HG03460 (cell line): ENCODE measurements around the gene CLNK.
"Not testable (repeated sequence)": the region's sequence is repeated elsewhere in the genome, so short reads cannot be mapped to it uniquely, and the experiment has no call there.

ENCODE experiments used
- ATAC-seq: cut with Tn5 transposase; IDR thresholded peaks from one replicate; pipeline ENCODE4 v1.9.1; 2021; ENCODE audit not compliant: unreplicated experiment

CLNK gene

DNA sequence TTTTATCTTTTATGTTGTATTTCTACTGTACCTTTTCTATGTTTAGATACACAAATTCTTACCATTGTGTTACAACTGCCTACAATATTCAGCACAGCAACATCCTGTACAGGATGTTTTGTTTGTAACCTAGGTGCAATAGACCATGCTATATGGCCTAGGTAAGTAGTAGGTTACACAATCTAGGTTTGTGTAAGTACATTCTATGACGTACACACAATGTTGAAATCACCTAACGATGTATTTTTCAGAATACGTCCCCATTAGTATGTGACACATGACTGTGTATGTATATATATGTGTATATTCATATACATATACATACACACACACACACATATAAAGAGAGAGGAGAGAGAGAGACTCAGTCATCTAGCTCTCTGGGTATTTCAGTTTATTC, 103.5 kb downstream of the CLNK start:
- ATAC-seq = no peak

DNA sequence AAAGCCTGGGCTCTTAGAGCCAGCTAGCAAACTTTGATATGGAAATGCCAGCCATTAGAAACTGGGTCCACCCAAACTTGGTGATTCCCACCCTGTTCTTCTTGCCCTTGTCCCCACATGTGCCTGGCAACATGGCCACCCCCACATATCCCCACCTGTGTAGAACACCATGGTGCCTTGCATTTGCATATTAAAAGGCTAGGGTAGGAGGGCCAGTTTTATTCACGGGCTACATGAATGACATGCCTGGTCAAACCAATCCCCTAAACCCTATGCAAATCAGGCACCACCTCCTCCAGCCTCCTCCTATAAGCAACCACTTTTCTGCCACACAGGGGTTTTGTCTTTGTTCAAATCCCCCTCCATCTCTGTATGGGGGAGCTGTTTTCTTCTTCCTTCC, 104.9 kb downstream of the CLNK start:
- ATAC-seq = no peak

DNA sequence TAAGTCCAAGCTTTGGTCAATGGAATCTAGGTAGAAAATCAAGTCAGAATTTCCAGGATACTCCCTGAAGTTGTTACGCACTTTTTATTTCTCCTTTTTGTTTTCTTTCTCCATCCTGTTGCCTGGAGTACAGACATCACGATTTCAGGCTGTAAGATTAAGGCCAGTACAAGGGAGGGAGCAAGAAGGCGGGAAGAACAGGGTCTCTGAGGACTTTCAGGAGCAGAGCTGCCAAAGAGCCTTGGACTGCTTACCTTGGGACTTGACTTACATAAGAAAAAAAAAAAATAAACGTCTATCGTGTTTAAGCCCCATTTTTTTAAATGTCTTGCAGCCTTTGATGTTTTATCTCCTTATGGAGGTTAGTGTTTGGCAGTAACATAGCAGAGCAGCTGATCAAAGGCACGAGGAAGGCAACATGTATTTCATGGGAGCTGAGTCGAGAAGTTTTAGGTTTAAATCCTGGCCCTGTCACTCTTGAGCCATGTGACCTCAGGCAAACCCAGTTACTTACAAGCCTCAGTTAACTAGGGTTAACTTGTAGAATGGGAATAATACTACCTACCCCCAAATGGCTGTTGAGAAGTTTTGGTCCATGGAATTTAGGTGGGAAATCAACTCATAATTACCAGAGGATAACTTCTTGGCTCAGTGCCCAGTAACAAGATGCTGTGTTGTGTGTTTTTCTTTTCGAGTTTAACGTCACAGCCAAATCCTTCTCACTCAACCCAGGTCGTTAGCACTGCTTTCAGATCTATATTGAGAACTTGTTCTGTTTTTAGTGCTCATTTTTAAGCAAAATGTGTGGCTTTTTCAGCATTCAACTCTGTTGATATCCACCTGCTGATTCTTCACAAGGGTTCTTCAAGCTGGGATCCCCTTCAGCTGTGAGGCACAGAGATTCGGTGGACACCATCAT, 106.8 kb downstream of the CLNK start:
- ATAC-seq = no peak

DNA sequence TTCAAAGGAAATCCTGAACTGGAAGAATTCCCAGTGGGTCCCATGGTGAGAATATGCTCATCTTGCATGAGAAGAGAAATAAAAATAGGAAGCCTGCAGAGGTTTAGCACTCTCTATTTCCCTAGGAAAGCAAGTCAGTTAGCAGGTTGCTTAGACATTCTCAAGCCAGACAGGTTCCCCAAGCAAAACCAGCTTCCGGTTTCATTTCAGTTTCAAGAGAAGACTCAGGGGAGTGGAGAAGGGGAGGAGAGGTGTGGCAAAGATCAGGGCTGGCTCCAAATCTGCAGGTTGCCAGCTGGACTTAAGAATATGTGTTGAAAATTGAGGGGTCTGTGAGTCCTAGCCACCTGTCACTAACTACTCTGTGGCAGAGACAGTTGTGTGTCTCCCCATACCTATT, 107.5 kb downstream of the CLNK start:
- peak; percentile 80 for ATAC-seq

DNA sequence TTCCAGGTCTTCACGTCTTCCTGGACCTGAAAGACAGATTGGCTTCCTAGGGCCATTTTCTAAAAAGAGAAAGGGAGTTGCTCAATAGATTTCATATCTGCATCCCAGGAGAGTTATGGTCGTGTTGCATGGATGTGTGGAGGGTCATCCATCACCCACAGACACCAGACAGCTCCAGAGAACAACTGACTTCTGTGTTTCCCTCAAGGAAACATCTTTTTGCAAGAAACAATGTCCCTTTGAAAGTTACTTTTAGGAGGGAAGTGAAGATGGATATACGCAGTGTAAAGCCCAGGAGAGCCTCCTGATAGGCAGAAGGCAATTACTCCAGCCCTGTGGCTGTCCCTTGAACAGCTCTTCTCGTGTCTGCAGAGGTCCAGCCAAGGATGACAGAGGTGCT, 108.3 kb downstream of the CLNK start:
- no peak for ATAC-seq

DNA sequence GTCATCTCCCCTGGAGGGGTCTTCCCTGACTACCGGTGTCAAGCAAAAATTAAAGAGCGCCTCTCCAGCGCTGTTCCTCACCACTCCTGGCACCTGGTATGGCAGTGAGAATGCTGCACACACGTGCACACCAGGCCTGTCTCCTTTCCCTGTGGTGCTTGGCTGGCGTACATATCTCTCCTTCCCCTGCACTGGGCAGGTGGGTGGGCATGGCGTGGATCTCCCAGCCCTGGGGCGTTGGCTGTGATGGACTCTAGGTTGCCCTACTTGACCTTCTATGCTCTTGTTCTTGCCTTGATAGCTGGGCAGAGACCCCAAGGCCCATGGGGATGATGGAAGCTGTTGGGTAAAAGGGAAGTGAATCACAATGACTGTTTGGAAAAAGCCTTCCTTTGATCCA, 109.2 kb downstream of the CLNK start:
- no peak for ATAC-seq

DNA sequence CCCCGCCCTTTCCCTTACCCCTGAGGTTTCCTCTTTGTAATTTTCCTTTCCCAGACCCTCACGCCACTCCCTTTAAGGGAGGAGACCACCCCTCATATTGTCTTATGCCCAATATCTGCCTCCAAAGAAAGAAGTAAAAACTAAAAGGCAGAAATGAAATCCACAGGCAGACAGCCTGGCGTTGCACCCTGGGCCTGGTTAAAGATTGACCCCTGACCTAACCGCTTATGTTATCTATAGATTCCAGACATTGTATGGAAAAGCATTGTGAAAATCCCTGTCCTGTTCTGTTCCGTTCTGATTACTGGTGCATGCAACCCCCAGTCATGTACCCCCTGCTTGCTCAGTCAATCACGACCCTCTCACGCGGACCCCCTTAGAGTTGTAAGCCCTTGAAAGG, 110.0 kb downstream of the CLNK start:
- ATAC-seq = not testable (repeated sequence)

DNA sequence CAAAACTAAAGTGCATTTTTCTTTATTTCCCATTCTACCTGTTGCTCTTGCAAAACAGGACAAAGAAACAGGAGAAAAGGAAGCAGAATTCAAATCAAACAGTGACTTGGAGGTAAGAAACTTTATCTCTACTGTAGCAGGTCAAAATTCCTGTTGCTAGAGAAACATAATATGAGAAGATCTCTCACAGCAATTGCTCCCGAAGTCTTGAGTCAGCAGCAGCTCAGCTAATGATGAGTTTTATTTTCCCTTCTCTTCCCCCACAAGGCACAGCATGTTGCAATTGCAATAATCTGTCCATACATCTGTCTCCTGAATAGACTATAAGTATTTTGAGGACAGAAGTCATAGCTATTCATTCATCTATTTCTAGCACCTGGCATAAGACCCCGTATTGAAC, 112.7 kb downstream of the CLNK start:
- no peak for ATAC-seq

DNA sequence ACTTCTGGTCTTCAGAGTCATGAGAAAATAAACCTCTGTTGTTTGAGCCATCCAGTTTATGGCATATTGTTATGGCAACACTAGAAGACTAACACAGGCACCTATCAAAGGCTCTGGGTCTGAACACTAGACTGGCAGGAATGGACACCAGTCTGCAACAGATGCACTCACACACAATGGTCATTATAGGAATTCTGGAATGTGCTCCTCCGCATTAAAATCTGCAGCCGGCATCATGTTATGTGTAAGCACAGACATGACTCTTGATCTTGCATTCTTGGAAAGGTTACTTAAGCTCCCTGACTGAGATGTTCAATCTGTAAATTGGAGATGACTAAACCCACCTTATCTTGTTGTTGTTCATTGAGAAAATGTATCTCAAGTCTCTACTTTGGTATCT, 115.1 kb downstream of the CLNK start:
- no peak for ATAC-seq

DNA sequence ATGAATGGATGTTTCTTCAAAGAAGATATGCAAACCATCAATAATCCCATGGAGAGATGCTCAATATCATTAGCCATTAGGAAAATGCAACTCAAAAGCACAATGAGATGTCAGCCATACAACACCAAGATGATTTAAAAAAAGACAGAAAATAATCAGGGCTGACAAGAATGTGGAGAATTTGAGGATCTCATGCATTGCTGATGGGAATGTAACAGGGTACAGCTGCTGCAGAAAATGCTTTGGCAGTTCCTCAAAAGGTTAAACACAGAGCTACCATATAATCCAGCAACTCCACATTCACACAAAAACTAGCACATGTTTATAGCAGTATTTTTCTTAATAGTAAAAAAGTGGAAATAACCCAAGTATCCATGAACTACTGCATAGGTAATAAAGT, 116.8 kb downstream of the CLNK start:
- no peak for ATAC-seq

DNA sequence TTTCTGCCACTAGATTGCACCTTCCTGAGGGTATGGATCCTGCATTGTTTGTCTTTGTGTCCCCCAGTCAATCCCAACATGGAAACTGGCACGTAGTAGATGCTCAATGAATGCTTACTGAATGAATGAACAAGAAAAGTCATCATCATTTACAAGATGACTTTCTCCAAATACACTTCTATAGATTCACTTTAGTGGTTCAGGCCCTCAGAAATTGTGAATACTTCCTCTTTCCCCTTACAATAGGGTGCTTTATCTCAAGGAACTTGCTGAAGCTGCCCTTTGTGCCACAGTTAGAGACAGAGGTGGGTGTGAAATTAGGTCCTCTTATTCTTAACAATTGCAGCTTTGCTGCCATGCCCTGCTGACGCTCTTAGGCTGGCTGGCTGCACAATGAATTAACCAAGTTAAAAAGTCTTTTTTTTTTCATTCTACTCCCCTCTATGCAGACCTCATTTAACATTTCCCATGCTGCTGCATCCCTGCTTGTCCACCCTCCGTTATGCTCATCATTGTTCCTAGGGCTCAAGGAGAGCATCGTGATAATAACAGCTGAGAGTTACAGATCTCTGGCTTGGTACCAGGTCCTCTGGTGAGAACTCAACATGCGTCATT, 119.3 kb downstream of the CLNK start:
- ATAC-seq = no peak

DNA sequence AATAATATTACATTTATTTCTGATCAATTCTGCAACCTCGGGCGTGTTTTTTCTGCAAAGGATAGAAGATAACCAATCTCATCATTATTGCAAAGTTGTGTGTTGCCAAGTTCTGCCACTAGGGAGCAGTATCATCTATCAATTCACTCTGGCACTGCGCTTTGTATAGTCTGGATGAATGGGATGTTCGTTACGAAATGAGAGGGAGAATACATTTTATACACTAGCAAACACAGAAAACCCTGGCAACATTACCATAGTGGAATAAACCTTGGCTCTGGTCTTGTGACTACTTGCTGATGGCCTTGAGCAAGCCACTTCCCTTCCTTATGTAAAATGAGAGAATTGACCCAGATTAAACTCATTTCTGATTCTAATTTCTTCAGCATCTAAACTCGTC, 129.9 kb downstream of the CLNK start:
- peak; percentile 83 for ATAC-seq

DNA sequence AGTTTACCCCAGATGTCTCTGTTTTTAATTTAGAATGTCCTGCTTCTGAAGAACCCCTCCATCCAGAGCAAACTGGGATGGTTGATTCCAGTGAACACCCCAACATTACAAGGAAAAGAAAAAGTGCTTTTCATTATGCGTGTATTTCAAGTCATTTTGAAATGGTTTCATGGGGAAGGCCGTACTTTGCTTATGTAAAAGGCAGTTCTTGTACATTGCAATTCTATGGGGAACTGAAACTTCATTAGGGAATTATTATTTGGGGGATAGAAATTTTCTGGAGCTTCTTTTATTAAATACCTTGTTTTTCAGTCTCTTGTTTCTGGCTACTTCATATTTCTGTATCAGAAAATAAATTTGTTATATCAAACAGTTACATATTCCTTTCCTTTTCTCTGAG, 130.4 kb downstream of the CLNK start:
- no peak for ATAC-seq

DNA sequence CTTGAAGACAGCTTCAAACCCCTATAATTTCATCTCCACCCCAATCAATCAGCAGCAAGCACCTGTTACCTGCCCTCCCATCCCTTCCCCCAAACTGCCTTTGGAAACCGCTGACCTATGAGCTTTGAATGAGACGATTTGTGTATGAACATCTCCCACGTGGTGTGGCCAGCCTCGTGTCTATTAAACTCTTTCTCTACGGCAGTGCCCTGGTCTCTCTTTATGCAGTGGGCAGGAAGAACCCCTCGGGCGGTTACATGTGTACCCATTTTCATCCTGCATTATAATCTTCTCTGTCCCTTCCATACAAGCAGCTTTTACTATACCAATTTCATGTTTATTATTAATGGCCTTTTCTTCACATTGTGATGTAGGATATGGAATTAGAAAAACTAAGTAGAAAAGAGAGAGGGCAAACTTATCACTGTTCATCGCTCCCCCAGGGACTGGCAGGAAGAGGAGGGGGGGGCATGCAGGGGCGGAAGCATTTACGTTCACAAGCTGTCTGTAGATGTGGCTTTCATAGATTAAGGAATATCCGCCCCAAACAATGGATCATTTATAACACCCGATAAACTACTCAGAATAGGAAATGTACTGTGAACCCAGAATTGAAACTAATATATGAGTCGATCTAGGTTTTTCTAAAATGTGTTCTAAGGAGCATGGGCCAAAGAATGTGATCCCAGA, 131.8 kb downstream of the CLNK start:
- no peak for ATAC-seq

DNA sequence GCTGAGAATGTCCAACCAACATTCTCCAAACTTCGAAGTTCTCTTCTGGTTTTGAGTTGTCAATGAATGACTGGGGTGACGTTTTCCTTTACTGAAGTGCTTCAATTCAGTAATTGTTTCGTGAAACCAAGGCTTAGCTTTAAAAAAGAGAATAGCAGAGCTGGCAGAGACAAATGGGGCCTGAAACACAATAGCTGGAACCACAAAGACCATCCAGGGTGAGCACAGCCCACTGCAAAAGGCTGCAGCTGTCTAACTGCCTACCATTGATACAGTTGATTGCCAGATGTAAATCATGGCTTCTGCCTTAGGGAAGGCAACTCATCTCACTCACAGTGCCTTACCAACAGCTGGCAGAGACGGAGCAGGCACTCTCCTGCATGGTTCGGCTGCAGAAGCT, 148.7 kb downstream of the CLNK start:
- ATAC-seq = peak; percentile 64

DNA sequence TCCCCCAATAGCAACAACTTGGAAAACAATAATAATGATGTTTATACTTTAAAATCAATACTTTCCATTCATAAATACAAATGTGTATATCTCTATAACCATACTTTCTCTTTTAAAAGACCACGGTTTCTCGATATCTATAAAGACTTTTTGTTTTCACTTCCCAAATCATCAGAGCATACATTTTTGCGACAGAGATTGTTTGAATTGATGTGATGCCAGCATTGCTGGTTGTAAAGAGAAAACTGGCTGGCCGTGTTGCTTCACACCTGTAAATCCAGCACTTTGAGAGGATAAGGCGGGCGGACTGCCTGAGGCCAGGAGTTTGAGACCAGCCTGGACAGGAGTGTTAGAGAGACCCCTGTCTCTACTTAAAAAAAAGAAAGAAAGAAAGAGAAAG, 149.7 kb downstream of the CLNK start:
- ATAC-seq = no peak

DNA sequence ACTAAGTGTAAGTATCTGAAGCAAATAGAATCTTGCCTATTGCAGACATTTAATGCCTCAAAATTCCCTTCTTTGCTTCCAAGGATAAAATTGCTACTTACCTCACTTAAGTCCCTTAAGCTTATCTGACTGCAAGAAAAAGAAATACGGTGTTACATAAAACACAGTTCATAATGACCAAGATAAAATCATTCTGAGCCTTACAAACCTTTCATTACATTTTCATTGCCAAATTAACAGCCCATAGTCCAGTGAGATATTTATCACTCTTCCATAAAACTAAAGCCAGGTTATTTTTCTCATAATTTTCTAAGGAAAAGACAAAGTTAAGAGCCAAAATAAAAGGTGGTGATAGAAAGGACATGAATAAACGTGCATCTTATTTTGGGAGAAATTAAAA, 152.4 kb downstream of the CLNK start:
- no peak for ATAC-seq

DNA sequence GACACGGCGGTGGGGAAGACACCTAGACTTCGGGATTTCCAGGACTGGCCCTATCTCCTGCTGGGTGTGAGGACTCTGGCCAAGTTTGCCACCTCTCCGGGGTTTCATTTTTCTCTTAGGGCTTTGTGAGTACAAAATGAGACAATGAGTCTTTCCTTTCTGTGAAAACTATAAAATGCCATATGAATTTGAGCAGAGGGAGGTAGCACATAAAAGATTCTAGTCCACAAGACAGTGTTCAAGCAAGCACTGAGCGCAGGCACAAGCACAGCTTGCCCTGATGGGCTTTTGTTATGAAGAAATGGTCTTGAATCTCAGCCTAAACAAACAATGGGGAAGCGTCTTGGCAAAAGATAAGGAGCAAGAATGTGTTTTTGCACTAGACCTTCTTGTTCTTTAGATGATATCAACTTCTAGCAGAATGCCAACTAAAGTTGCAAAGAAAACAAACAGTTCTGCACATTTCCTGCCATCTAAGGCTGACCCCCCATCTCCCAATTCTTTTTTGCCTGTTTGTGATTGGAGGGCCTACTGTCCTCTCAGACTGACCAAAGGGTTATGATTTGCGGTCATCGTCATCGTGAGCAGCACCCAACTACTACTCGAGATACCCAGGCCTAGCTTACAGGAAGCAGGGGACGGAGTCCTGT, 154.3 kb downstream of the CLNK start:
- no peak for ATAC-seq

DNA sequence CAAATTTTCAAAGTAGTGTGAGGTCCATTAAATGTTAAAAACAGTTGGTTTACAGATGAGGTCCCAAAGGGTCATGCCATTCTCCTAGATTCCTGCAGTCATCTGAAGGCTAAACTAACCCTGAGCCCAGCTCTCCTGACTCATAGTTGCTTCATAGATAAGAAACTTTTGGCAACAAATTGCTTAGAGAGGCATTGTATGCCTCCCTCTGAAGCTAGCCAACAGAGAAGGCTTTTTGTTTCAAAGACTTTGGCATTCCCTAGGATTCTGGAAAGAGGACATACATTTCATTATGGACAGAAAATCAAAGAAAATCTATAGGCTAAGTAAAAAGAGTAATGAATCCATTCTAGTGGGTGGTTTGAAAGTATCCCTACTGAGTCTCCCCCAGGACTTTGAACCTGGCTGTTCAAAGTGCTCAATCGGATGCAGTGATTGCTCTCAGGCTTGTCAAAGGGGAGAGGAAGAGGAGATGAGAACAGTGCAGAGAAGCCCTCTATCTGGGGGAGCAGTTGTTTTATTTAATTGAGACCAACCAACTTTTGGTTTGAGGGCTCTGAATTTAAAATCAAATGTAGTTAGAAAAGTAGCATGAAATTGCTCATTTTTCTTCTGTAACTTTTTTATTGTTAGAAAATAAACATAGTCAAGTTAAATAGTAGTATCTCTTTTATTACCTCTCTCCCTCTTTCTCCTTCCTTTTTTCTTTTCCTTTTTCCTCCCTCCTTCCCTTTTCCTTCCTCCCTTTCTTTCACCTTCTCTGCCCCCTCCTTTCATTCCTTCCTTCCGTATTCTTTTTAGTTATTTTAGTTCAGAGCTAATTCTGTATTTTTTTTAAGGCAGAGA, 155.1 kb downstream of the CLNK start:
- ATAC-seq = no peak

DNA sequence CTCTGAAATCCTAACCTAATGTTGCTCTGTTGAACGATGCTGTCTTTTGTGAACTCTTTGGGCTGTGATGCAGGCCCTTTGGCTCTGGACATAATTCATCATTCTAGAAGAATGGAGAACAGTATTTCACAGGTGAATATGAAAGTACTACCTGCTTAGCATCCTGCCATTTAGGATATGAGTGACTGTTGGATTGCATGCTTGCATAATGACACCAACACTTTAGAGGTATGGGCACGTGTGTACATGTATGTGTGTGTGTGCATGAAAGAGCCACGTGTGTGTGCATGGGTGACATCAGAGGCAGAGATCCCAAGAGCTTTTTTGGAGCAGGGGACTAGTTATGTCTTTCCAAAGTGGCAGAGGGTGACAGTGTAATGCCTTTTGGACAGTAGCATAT, 157.1 kb downstream of the CLNK start:
- ATAC-seq = no peak
